Measurements from ENCODE around the gene TSSK2.
A peak's percentile ranks its signal among the peaks of the same experiment; 100 is the strongest.

Gene TSSK2

GRCh38 chr22:19177164-19178064 is 46.3 kb downstream of the TSSK2 start:
- Histone ChIP-seq H3K9me3 (ENCODE audit: control insufficient read depth, insufficient read depth, low read length) (no peaks in the 10 kb centered on the region), H3K27me3 (ENCODE audit: control insufficient read depth, insufficient read depth, low read length) (no peaks in the 10 kb centered on the region), H3K4me3 (ENCODE audit: low read depth, low read length) (peak overlapping the region; percentile 66), H3K4me1 (ENCODE audit: control insufficient read depth, insufficient read depth, low read length) (peaks cover 10% of the 10 kb centered on the region), H3K9ac (ENCODE audit: low read depth, low read length) (peak overlapping the region; percentile 70), H3K36me3 (ENCODE audit: control insufficient read depth, insufficient read depth, low read length) (peaks cover 23% of the 10 kb centered on the region)

DNA sequence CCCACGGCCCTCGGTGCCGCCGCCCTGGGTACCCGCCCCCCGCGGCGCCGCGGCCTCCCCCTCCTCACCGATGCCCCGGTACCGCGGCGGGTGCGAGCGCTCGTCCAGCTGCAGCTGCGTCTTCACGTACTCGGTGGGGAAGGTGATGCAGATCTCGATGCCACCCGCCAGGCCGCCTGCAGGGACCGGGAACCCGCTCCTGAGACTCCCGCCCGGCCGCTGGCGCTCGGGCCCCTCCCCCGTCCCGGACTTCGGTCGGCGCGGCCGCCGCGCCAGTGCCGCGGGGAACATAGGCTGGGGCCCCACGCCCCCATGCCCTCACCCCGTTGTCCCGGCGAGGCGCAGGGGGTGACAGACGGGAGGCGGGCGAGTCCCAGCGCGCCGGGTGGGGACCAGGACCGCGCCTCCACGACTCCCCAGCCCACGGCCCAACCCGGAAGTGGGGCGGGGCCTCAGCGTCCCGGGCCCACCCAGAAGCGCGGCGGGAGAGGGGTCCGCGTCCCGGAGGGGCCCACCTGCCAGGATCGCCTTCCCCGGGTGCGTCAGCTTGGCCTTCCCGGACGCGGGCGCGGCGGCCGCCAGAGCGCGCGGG is 47.1 kb downstream of the TSSK2 start:
- no peaks in the 10 kb centered on the region for H3K27me3 ChIP-seq (ENCODE audit: control insufficient read depth, insufficient read depth, low read length)
- peak overlapping the region; percentile 66 for H3K4me3 ChIP-seq (ENCODE audit: low read depth, low read length)
- H3K9me3 ChIP-seq (ENCODE audit: control insufficient read depth, insufficient read depth, low read length): no peaks in the 10 kb centered on the region
- peak overlapping the region; percentile 70 for H3K9ac ChIP-seq (ENCODE audit: low read depth, low read length)
- H3K36me3 ChIP-seq (ENCODE audit: control insufficient read depth, insufficient read depth, low read length): peaks cover 23% of the 10 kb centered on the region
- peaks cover 10% of the 10 kb centered on the region for H3K4me1 ChIP-seq (ENCODE audit: control insufficient read depth, insufficient read depth, low read length)

DNA sequence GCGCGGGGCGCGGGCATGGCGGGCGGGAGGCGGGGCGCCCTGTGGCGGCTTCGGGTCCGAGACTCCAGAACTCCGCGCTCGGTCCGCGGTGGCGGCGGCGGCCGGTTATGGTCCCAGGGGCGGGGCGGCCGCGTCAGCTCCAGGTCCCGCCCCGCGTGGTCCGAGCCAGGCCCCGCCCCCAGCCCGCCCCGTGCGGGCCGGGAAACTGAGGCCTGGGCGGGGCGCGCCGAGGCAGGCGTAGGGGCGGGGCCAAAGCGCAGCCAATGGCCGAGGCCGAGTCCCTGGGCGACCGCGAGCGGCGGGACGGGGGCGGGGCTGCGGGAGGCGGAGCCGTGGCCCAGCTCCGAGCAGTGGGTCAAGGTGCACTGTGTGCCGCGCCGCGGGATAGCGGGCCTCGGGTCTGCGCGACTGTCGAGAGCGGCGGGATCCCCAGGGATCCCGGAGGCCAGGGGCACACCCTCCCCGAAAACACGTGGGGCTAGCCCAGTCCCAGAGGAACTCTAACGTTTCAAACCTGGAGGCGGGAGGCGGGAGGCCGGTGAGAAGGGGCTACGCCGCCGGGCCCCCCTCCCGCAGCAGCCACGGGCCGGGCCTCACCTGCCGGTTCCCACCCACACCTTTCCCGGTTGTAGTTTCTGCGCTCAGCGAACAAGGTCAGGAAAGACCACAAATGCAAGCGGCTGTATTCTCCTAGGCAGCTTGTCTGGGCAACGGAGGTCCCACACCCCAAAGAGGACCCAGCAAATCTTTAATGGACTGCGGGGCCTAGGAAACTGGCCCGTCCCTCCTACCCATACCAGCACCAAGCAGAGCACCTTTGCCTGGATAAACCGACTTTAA is 47.8 kb downstream of the TSSK2 start, which contains the start of gene SLC25A1:
TSS of gene SLC25A1 (minus strand) at position 80 of the 840 bp plus-strand sequence. CDS start at position 17, 63 bp downstream.
- Histone ChIP-seq H3K27me3 (ENCODE audit: control insufficient read depth, insufficient read depth, low read length) (no peaks in the 10 kb centered on the region), H3K9ac (ENCODE audit: low read depth, low read length) (peak within 1 kb of the TSS; percentile 73), H3K36me3 (ENCODE audit: control insufficient read depth, insufficient read depth, low read length) (peaks cover 23% of the 10 kb centered on the region), H3K4me1 (ENCODE audit: control insufficient read depth, insufficient read depth, low read length) (peaks cover 8% of the 10 kb centered on the region), H3K4me3 (ENCODE audit: low read depth, low read length) (peak within 1 kb of the TSS; percentile 80), H3K9me3 (ENCODE audit: control insufficient read depth, insufficient read depth, low read length) (no peaks in the 10 kb centered on the region)

GRCh38 chr22:19179497-19180048 is 48.5 kb downstream of the TSSK2 start:
- peak overlapping the region; percentile 73 for H3K9ac ChIP-seq (ENCODE audit: low read depth, low read length)
- peaks cover 2% of the 10 kb centered on the region for H3K4me1 ChIP-seq (ENCODE audit: control insufficient read depth, insufficient read depth, low read length)
- no peaks in the 10 kb centered on the region for H3K27me3 ChIP-seq (ENCODE audit: control insufficient read depth, insufficient read depth, low read length)
- peaks cover 23% of the 10 kb centered on the region for H3K36me3 ChIP-seq (ENCODE audit: control insufficient read depth, insufficient read depth, low read length)
- H3K9me3 ChIP-seq (ENCODE audit: control insufficient read depth, insufficient read depth, low read length): no peaks in the 10 kb centered on the region
- peak overlapping the region; percentile 80 for H3K4me3 ChIP-seq (ENCODE audit: low read depth, low read length)

DNA sequence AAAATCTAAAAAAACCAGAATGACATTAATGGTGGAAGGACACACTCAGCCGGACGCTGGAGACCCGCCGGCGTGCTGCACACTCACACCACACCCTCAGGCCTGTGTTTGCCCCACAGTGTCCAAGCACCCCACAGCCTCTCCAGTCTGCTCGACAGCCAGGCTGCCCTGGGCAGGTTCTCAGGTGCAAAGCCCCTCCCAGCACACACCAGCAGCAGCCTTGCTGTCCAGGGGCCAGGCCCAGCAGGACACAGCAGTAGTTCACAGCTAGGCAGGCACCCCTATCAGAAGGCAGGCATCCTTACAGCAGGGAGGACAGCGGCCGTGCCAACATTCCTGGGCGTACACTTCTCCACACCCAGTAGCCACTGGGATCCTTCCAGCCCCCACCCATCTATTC is 49.1 kb downstream of the TSSK2 start:
- no peak overlapping the region for H3K4me3 ChIP-seq (ENCODE audit: low read depth, low read length)
- no peaks in the 10 kb centered on the region for H3K9me3 ChIP-seq (ENCODE audit: control insufficient read depth, insufficient read depth, low read length)
- no peak overlapping the region for H3K9ac ChIP-seq (ENCODE audit: low read depth, low read length)
- H3K36me3 ChIP-seq (ENCODE audit: control insufficient read depth, insufficient read depth, low read length): peaks cover 17% of the 10 kb centered on the region
- H3K27me3 ChIP-seq (ENCODE audit: control insufficient read depth, insufficient read depth, low read length): no peaks in the 10 kb centered on the region
- no peaks in the 10 kb centered on the region for H3K4me1 ChIP-seq (ENCODE audit: control insufficient read depth, insufficient read depth, low read length)

- Histone ChIP-seq H3K9ac (ENCODE audit: low read depth, low read length) (no peak overlapping the region), H3K36me3 (ENCODE audit: control insufficient read depth, insufficient read depth, low read length) (peaks cover 10% of the 10 kb centered on the region), H3K4me3 (ENCODE audit: low read depth, low read length) (no peak overlapping the region), H3K4me1 (ENCODE audit: control insufficient read depth, insufficient read depth, low read length) (no peaks in the 10 kb centered on the region), H3K27me3 (ENCODE audit: control insufficient read depth, insufficient read depth, low read length) (no peaks in the 10 kb centered on the region), H3K9me3 (ENCODE audit: control insufficient read depth, insufficient read depth, low read length) (no peaks in the 10 kb centered on the region)
Measured at GRCh38 chr22:19180740-19181410, 49.8 kb downstream of the TSSK2 start.

GRCh38 chr22:19181786-19182471 is 50.8 kb downstream of the TSSK2 start:
- Histone ChIP-seq H3K27me3 (ENCODE audit: control insufficient read depth, insufficient read depth, low read length) (no peaks in the 10 kb centered on the region), H3K36me3 (ENCODE audit: control insufficient read depth, insufficient read depth, low read length) (peaks cover 3% of the 10 kb centered on the region), H3K4me1 (ENCODE audit: control insufficient read depth, insufficient read depth, low read length) (no peaks in the 10 kb centered on the region), H3K4me3 (ENCODE audit: low read depth, low read length) (no peak overlapping the region), H3K9ac (ENCODE audit: low read depth, low read length) (no peak overlapping the region), H3K9me3 (ENCODE audit: control insufficient read depth, insufficient read depth, low read length) (no peaks in the 10 kb centered on the region)

Measured in iPS-15b (cell line).